GM21515 (cell line): ENCODE data around the gene TMEM52.

Experiments
- ATAC-seq: cut with Tn5 transposase; IDR thresholded peaks from one replicate; pipeline ENCODE4 v1.9.1; 2021; ENCODE audit not compliant: unreplicated experiment

TMEM52 gene

GRCh38 chr1:1876335-1876930, 42.6 kb downstream of the TMEM52 start:
- ATAC-seq = no peak

- ATAC-seq = no peak
Measured at GRCh38 chr1:1875932-1876331, 43.1 kb downstream of the TMEM52 start.

GRCh38 chr1:1874901-1875300, 44.2 kb downstream of the TMEM52 start:
- ATAC-seq = no peak

GRCh38 chr1:1873186-1873585, 45.9 kb downstream of the TMEM52 start:
- ATAC-seq = no peak

- ATAC-seq = no peak
Measured at GRCh38 chr1:1872329-1872994, 46.6 kb downstream of the TMEM52 start.

GRCh38 chr1:1869469-1869868, 49.6 kb downstream of the TMEM52 start:
- no peak for ATAC-seq
